Measurements from ENCODE around the gene PPP6R2.

DNA sequence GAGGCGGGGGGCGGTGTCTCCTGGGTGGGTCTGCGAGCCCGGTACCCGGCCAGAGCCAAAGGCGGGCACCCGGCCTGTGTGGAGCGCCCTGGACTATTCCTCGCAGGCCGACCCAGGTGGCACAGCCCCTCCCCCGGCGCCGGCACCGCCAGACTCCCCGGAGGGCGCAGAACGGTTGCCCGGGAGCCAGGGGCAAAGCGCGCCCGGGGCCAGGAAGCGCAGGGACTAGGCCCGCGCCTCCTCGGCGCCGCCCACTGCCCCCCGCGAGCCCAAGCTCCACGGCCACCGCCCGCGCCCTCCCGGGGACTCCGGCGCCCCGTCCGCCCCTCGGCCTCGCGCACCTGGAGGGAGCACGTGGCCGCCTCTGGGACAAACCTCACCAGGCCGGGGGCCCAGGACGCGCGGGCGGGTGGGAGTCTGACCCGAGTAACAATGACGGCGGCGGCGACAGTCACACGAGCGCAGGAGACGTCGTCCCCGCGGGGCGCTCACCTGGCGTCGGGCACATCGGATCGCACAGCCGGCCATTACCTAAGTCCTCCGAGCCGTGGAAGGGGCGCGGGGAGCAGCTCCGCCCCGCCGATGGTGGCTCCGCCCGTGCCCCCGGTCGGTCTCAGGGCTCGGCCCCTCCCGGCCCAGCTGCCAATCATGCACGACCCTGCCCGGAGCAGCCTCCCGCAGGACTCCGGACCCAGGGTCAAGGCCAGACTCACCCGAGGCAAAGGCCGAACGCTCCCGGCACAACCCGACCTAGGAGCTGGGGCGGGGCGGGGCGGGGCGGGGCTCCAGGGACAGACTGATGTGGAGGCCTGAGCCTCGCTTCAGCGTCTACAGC lies 43.1 kb upstream of the PPP6R2 start:
- TF ChIP-seq, protein P1, sequence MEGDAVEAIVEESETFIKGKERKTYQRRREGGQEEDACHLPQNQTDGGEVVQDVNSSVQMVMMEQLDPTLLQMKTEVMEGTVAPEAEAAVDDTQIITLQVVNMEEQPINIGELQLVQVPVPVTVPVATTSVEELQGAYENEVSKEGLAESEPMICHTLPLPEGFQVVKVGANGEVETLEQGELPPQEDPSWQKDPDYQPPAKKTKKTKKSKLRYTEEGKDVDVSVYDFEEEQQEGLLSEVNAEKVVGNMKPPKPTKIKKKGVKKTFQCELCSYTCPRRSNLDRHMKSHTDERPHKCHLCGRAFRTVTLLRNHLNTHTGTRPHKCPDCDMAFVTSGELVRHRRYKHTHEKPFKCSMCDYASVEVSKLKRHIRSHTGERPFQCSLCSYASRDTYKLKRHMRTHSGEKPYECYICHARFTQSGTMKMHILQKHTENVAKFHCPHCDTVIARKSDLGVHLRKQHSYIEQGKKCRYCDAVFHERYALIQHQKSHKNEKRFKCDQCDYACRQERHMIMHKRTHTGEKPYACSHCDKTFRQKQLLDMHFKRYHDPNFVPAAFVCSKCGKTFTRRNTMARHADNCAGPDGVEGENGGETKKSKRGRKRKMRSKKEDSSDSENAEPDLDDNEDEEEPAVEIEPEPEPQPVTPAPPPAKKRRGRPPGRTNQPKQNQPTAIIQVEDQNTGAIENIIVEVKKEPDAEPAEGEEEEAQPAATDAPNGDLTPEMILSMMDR (IDR thresholded peaks at IDR 0.05): no peak
- TF ChIP-seq POLR2AphosphoS5 (IDR thresholded peaks at IDR 0.05) (no peak), POLR2A (IDR thresholded peaks at IDR 0.05) (no peak)
